GM12878 (cell line): ENCODE results near the gene PPIP5K2. TPM values are rescaled to one million over a fixed set of nuclear protein-coding genes. Genes with fewer than 3 reads are reported as not detected.

ENCODE experiments used
- BRCA1 ChIP-seq: IDR thresholded peaks from 2 replicates; pipeline ENCODE4 v1.6.1; 2011; ENCODE audit warnings: low read depth, low read length, improper control_type of control experiment
- CHD2 ChIP-seq: IDR thresholded peaks from 2 replicates; pipeline ENCODE4 v1.6.1; 2011; ENCODE audit warnings: low read depth, low read length, improper control_type of control experiment, borderline replicate concordance
- ETV6 ChIP-seq, 2 experiments: fragments of 450-650 bp in 1 of 2; IDR thresholded peaks in 1 of 2; conservative IDR thresholded peaks in 1 of 2; 2 replicates each; pipeline ENCODE4 v1.6.1; 2014; ENCODE audit warnings: antibody characterized with exemption in 1 of 2, borderline replicate concordance in 1 of 2, low read depth in 1 of 2, mild to moderate bottlenecking in 1 of 2, moderate library complexity in 1 of 2
- HDAC2 ChIP-seq: fragments of 200-600 bp; sonication (generic); IDR thresholded peaks from 2 replicates; pipeline ENCODE4 v1.6.1; 2017
- HDGF ChIP-seq: fragments of 450-650 bp; IDR thresholded peaks from 2 replicates; pipeline ENCODE4 v1.6.1; 2016; ENCODE audit warnings: antibody characterized with exemption
- MEF2A ChIP-seq: IDR thresholded peaks from 2 replicates; pipeline ENCODE4 v1.6.1; 2011; ENCODE audit warnings: low read depth, mild to moderate bottlenecking, low read length, moderate library complexity; ENCODE audit not compliant: insufficient read depth
- NRF1 ChIP-seq: conservative IDR thresholded peaks from 2 replicates; pipeline ENCODE4 v1.6.1; 2011; ENCODE audit warnings: mild to moderate bottlenecking, low read depth, low read length, improper control_type of control experiment
- POU2F2 ChIP-seq: IDR thresholded peaks from 3 replicates; pipeline ENCODE4 v1.6.1; 2011; ENCODE audit warnings: low read depth, mild to moderate bottlenecking, low read length, borderline replicate concordance
- RAD21 ChIP-seq: IDR thresholded peaks from 2 replicates; pipeline ENCODE4 v1.6.1; 2011; ENCODE audit warnings: mild to moderate bottlenecking, low read depth, low read length, moderate library complexity; ENCODE audit not compliant: insufficient read depth
- SIN3A ChIP-seq: IDR thresholded peaks from 2 replicates; pipeline ENCODE4 v1.6.1; 2012; ENCODE audit warnings: low read depth, low read length, improper control_type of control experiment
- TCF7 ChIP-seq: IDR thresholded peaks from 2 replicates; pipeline ENCODE4 v1.6.1; 2014; ENCODE audit warnings: antibody characterized with exemption, borderline replicate concordance
- YBX1 ChIP-seq: fragments of 450-650 bp; IDR thresholded peaks from 2 replicates; pipeline ENCODE4 v1.6.1; 2016; ENCODE audit warnings: antibody characterized with exemption
- YY1 ChIP-seq: IDR thresholded peaks from 2 replicates; pipeline ENCODE4 v1.6.1; 2011; ENCODE audit warnings: low read depth, mild to moderate bottlenecking, low read length
- ZNF274 ChIP-seq: IDR thresholded peaks from one replicate; pipeline ENCODE4 v1.8.0; 2011; ENCODE audit not compliant: insufficient read length, insufficient read depth
- polyA plus RNA-seq, 11 experiments: library from polyadenylated mRNA; depleted of rRNA in 4 of 11; unstranded in 6 of 11; stranded (reverse) in 5 of 11; fragments of >200 nt; fragmentation: Nextera tagmentation in 4 of 11; fragmentation: Illumina TruSeq in 1 of 11; extraction: Ambion mirVana in 4 of 11; extraction: Trizol in 1 of 11; gene quantifications; 1 replicate in 1 of 11; 2 replicates in 10 of 11; pipeline versions ENCODE4 v1.2.1 to v1.2.3, GENCODE V29; 2011 to 2016; ENCODE audit warnings: inconsistent platforms in 2 of 11, missing spikeins in 2 of 11, low read depth in 1 of 11
- total RNA-seq, 4 experiments: library from RNA; depleted of rRNA in 3 of 4; stranded (reverse); fragments of >200 nt in 3 of 4; fragmentation: Illumina TruSeq in 1 of 4; extraction: Trizol in 1 of 4; gene quantifications; 2 replicates each; pipeline versions ENCODE4 v1.2.1 to v1.2.3, GENCODE V29; 2013 to 2021
- TF ChIP-seq, protein P1 (sequence below): IDR thresholded peaks from 2 replicates; pipeline ENCODE4 v1.6.1; 2012; ENCODE audit warnings: low read depth, low read length, improper control_type of control experiment
- TF ChIP-seq, protein P2 (sequence below): fragments of 150-350 bp; IDR thresholded peaks from 2 replicates; pipeline ENCODE4 v1.6.1; 2014; ENCODE audit warnings: mild to moderate bottlenecking, low read depth, low read length
- TF ChIP-seq, protein P3 (sequence below): fragments of 450-650 bp; IDR thresholded peaks from 2 replicates; pipeline ENCODE4 v1.6.1; 2016; ENCODE audit warnings: mild to moderate bottlenecking
- TF ChIP-seq, protein P4 (sequence below): fragments of 450-650 bp; IDR thresholded peaks from 2 replicates; pipeline ENCODE4 v1.6.1; 2018; ENCODE audit warnings: mild to moderate bottlenecking, low read depth, moderate library complexity; ENCODE audit not compliant: partially characterized antibody
- TF ChIP-seq, protein P5 (sequence below): fragments of 450-650 bp; IDR thresholded peaks from 2 replicates; pipeline ENCODE4 v1.6.1; 2016; ENCODE audit warnings: mild to moderate bottlenecking

The PPIP5K2 gene
- total and polyA plus RNA-seq, 10 of the 15 experiments (the other 5 are each of a cell fraction or from before 2014, with no cell fraction given) = 27.7 to 87.3 (median 58.6) TPM

DNA sequence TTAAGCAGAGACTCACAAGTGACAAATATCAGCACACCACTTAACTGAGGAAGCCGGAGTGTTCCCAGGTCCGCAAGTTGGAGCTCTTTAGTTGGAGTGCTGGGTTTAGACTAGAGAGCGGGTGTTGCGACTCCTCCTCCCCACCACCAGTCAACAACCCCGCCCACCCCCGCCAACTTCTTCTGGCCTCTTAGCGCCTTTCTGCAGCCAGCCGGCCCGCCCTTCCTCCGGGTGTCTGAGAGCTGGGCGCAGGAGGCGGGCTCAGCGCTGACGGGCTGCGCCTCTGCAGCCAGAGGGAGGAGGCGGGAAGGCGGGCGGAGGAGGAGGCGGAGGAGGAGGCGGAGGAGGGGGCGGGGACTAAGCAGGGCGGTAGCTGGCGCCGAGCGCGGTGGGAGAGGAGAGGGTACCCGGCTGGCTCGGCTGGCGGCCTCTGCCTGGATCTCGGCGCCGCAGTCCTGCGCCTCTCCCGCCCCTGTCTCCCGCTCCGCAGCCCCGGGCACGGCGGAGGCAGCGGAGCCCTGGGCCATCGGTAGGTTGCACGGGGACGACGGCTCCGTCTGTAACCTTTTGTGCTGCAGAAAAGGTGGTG is 138.4 kb downstream of the PPIP5K2 start, which contains the start of gene MACIR (continued):
- TF ChIP-seq, protein P1, sequence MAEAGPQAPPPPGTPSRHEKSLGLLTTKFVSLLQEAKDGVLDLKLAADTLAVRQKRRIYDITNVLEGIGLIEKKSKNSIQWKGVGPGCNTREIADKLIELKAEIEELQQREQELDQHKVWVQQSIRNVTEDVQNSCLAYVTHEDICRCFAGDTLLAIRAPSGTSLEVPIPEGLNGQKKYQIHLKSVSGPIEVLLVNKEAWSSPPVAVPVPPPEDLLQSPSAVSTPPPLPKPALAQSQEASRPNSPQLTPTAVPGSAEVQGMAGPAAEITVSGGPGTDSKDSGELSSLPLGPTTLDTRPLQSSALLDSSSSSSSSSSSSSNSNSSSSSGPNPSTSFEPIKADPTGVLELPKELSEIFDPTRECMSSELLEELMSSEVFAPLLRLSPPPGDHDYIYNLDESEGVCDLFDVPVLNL = peak; percentile 37; the same call in 1 of the 2 replicates
- TF ChIP-seq NRF1 (no peak), SIN3A (no peak), YY1 (no peak), YBX1 (no peak), POU2F2 (no peak), TCF7 (no peak), HDAC2 (no peak), ETV6 (conservative IDR thresholded peaks at IDR 0.05 in 1 of 2, IDR thresholded peaks at IDR 0.05 in 1 of 2; ENCODE audit: borderline replicate concordance in 1 of 2, low read depth in 1 of 2) (no peak), HDGF (peak; percentile 97), CHD2 (no peak), BRCA1 (no peak), ZNF274 (no peak), RAD21 (0 out of 2 replicates have a peak, but pooled peaks have one; percentile 2), MEF2A (no peak)
- TF ChIP-seq, protein P2, sequence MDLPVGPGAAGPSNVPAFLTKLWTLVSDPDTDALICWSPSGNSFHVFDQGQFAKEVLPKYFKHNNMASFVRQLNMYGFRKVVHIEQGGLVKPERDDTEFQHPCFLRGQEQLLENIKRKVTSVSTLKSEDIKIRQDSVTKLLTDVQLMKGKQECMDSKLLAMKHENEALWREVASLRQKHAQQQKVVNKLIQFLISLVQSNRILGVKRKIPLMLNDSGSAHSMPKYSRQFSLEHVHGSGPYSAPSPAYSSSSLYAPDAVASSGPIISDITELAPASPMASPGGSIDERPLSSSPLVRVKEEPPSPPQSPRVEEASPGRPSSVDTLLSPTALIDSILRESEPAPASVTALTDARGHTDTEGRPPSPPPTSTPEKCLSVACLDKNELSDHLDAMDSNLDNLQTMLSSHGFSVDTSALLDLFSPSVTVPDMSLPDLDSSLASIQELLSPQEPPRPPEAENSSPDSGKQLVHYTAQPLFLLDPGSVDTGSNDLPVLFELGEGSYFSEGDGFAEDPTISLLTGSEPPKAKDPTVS = no peak
- TF ChIP-seq, protein P3, sequence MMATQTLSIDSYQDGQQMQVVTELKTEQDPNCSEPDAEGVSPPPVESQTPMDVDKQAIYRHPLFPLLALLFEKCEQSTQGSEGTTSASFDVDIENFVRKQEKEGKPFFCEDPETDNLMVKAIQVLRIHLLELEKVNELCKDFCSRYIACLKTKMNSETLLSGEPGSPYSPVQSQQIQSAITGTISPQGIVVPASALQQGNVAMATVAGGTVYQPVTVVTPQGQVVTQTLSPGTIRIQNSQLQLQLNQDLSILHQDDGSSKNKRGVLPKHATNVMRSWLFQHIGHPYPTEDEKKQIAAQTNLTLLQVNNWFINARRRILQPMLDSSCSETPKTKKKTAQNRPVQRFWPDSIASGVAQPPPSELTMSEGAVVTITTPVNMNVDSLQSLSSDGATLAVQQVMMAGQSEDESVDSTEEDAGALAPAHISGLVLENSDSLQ = peak; percentile 49; the same call in 1 of the 2 replicates
- TF ChIP-seq, protein P4, sequence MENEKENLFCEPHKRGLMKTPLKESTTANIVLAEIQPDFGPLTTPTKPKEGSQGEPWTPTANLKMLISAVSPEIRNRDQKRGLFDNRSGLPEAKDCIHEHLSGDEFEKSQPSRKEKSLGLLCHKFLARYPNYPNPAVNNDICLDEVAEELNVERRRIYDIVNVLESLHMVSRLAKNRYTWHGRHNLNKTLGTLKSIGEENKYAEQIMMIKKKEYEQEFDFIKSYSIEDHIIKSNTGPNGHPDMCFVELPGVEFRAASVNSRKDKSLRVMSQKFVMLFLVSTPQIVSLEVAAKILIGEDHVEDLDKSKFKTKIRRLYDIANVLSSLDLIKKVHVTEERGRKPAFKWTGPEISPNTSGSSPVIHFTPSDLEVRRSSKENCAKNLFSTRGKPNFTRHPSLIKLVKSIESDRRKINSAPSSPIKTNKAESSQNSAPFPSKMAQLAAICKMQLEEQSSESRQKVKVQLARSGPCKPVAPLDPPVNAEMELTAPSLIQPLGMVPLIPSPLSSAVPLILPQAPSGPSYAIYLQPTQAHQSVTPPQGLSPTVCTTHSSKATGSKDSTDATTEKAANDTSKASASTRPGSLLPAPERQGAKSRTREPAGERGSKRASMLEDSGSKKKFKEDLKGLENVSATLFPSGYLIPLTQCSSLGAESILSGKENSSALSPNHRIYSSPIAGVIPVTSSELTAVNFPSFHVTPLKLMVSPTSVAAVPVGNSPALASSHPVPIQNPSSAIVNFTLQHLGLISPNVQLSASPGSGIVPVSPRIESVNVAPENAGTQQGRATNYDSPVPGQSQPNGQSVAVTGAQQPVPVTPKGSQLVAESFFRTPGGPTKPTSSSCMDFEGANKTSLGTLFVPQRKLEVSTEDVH = no peak
- TF ChIP-seq, protein P5, sequence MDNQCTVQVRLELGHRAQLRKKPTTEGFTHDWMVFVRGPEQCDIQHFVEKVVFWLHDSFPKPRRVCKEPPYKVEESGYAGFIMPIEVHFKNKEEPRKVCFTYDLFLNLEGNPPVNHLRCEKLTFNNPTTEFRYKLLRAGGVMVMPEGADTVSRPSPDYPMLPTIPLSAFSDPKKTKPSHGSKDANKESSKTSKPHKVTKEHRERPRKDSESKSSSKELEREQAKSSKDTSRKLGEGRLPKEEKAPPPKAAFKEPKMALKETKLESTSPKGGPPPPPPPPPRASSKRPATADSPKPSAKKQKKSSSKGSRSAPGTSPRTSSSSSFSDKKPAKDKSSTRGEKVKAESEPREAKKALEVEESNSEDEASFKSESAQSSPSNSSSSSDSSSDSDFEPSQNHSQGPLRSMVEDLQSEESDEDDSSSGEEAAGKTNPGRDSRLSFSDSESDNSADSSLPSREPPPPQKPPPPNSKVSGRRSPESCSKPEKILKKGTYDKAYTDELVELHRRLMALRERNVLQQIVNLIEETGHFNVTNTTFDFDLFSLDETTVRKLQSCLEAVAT = no peak
